ENCODE data around the gene NECAB3.

The NECAB3 gene

DNA sequence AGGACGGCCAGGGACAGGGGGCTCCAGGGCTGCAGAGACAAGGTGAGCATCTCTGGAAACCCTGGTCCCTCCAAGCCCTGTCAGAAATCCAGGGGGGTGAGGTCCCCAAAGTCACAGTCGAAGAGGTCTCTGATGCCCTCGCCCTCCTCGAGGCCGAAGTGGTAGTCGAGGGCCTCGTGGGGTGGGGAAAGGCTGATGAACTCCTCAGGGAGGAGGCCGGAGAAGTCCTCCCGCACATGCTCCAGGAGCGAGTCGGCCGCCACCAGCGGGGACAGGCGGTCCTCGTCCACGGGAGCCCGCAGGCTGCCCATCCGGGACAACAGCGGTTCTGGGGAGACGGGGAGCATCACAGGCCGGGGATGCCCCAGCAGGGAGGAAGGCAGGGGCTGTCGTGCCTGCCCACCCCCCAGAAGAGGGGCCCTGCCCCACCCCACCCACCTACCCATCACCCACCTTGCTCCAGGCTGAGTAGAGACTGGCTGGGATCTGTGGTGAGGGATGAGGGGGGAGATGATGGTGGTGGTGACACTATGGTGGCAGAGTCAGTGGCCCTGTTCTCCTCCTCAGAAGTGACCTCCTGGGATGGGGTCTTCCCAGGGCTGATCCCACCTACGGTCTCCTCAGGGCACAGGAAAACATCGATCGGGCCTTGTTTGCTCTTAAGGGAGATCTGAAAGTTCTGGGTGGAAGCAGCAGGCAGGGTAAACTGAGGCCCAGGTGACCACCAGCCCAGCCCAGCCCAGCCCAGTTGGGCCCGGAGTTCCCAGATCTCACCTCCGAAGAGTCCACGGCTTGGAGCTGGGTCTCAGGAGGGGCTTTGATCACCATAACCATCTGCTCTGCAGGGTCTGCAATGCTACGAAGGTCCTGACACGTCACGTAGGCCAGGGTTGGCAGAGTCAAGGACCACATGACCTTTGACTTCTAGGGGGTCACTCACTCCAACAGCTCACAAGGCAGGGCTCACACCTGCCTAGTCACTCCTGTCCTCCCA, 2.7 kb upstream of the NECAB3 start:
- no peak for DNase-seq

DNA sequence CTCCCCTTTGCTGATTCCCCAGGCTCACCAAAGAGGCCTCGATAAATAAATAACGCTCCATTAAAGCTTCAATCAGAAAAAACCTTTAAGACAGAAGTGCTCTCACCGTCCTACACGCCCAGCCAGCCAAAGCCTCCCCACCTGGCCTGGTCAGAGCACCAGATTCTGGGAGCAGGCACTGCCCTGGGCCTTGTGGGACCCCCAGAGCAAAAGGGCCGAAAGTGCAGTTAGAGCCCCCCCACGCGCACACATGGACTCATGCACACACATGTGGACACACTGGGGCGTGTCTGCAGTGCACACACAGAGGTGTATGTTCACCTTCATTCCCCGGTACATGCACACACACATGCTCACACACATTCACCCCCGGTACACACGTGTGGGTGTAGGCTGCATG, 1.9 kb upstream of the NECAB3 start:
- no peak for DNase-seq

DNA sequence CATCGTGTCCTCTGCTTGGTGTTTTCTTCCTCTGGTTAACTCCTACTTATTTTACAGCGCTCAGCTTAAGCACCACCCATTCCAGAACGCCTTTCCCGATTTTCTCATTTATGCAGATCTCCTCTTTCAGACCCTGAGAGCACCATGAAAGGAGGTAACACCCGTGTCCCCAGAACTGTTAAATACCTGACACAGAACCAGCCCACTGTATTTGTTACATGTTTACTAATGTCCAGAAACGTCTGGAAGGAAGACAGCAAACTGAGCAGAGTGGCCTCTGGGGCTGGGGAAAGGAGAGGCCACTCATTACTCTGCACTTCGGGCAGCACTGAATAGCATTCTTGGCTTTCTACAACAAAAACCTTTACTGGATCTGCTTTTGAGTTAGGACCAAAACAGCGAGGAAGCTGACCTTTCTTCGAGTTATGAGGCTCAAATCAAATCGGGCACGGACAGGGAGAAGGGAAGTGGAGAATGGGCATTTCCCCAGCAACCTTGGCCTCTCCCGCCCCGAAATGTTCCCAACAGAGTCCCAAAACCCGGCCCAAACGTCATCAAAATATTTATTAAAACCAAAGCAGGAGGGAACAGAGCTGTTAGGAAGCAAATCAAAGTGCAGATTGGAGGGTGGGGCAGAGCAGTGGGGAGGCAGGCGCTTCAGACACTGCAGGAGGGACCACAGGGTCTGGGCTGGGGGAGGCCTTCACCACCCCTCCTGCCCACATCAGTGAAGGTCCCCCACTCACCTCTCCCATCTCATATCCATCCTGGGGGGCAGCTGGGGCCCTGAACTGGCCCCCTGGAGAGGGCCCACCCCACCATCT, 1.1 kb upstream of the NECAB3 start:
- no peak for DNase-seq

DNA sequence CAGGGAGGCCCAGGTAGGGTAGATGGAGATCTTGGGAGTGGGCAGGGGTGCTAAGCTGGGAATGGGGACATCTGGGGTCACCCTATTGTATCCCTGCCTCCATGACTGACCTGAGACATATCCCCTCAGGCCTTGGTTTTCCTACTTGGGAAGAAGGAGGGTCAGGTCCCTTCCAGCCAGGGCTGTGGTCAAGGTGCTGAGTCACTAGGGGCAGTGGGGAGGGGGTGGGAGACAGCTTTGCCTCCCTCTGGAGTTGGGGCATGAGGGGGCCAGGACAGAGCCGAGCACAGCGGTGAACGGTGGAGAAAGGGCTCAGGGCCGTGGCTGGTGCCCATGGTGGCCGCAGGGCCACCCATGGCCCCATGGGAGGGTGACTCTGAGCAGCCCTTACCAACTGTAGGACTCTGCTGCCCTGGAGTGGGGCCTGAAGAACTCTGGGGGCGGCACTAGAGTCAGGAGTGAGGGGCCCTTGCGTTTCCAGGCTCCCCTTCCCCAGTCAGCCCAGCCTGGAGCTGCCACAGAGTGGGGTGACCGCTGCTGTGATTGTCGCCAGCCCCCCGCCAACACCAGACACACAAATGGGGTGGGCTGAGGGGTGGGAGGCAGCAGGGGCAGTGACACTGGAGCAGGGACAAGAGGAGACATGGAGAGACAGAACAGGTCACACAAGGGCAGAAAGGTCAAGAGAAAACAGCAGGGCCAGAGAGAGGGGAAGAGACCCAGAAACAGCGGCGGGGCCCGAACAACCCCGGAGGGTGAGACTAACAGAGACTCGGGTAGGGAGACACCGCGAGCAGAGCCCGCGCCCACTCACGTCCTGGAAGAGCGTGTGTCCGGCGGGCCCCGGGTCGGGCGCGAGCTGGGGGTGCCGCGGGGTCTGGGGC, 576 bp downstream of the NECAB3 start:
- DNase-seq = no peak

DNA sequence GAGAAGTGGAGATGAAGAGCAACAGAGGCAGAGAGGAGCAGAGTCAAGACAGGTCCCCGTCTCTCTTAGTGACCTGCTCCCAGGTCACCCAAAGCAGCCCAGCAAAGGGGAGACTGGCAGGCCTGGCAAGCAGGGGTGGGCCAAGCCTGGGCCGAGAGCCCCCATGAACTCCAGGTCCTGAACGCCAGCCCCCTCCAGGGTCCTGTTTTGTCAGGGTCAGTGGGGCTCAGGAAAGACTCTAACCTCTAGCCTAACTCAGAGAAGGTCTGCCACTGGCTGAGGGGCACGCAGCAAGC, 1.2 kb downstream of the NECAB3 start:
- DNase-seq = no peak

DNA sequence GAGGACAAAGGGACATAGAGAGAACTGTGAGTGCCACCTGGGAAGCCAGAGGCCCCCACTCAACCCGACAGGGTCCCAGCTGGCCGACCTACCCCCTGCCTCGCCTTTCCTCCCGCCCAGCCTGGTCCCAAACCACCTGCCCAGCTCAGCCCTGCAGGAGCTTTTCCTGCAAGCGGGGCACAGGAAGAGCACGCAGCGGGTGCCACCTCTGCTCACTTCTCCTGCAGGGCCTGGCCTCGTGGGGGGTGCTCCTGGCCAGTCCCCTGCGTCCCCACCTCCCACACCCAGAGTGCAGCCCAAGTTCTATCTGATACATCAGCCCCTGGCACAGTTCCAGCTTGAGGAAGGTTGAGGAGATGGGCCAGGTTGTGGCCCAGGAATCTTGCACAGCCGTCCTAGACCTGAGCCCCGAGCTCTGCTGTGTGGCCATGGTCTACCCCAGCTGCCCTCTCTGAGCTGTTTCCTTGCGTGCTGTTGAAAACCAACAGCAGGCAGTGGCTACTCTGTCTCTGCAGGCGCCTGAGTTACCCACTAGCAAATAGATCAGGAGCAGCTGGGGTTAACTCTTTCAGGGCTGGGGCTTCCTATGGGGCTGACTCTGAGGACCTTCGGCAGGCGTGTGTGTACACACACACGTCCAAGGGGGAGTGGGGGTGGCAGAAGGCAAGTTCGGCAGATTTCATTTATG, 1.7 kb downstream of the NECAB3 start:
- no peak for DNase-seq

DNA sequence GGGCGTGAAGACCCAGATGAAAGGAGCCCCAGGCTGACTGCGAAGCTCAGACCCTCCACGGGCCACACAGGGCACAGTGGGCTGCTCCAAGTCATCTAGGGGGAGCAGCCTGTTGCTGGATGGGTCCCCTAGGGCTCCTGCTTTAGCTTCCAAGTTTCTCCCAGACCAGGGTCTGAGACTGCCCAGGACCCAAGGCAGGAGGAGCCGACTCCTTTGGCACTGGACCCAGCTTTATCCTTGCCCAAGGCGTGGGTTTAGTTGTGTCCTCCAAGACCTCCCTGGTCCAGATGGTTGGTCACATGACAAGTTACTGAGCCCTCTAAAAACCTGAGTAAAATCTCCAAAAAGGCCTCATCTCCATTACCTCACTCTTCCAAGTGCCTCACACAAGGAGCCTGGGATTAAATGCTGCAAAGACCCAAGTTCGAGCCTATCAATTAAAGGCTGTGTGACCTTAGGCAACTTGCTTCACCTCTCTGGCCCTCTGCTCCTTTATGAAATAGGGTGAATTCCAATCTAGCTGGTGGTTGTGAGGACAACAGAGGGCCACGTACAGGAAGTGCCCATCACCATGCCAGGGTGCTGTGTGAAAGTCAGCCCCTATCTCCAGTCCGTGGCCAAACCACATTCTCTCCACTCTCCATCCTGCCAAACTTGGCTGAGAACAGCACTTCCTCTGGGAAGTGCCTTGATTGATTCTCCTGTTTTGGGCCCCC, 2.5 kb downstream of the NECAB3 start:
- no peak for DNase-seq

DNA sequence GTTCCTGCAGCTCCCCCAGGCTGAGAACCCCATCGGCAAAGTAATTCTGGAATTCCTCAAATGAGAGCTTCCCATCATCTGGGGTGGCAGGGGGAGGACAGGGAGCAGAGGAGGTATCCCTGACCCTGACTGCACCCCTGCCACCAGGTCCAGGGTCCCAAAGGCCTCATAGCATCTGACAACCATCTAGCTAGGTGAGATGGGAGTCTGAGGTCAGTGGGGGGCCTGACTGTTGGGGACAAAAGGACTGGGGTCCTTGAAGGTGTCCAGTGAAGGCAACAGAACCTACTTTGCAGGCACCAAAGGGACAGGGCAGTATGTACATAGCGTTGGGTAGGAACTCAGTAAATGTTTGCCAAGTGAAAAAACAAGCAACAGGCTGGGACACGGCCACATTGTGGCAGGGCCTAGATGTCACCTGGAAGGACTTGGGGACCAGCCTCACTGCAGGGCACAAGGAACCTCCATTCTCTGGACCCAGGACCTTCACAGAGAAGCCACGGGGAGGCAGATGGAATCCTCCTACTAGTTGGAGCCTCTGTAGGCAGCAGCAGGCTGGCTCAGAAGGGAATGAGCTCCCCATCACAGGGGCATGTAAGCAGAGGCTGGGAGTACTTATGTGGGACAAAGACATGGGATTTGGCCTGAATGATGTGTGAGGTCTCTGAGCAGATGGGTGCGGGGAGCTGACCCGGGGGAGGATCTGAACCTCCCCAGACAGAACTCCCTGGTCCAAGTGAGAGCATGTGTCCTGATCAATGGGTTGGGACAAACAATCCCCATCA, 3.3 kb downstream of the NECAB3 start:
- DNase-seq = no peak

DNA sequence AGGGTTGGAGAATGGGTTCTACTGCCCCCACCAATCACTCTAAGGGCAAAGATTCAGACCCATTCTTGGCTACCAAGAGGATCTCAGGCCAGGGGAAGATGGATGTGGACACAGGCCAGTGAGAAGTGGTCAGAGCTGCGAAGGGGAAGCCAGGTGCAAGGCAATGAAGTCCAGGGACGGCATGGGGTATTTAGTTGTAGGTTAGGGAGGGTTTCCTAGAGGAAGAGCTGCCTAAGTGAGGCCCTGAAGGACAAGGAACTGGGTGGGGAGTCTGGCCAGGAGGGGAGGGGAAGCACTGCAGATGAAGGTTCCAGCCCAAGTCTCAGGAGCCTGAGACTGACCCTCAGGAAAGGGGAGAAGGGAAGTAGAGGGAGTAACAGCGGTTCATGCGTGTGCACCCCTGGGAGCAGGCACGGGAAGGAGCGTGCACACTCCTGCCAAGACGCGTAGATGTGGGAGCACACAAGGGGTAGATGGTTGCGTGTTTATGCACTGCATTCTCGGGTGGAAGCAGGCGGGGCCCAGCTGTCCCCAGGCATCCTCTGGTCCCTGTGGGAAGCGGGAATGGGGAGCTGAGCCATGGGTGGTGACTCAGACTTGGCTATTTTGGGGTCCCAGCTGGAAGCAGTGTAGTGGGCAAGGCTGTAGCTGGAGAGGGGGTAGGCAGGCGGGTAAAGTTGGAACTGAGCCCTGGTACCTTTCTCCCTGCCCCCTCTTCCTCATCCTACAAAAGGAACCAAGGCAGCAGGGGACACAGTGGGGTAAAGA, 4.2 kb downstream of the NECAB3 start:
- no peak for DNase-seq

DNA sequence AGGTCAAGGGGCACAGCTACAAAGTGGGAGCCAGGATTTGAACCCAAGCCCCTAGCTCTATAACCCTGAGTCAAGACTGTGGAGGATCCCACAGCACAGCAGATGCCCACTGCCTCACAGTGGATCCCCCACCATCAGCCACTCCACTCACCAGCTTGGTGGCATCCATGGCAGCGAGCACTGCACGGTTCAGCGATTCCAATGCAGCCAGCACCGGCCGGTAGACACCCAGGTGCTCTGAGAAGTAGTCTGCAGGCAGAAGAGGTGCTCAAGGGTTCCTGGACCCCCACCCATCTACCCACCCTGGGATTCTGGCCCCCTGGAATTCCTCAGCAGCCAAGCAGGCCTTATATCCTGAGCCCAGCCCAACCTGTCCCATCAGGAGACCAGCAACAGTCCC, 5.0 kb downstream of the NECAB3 start:
- no peak for DNase-seq

DNA sequence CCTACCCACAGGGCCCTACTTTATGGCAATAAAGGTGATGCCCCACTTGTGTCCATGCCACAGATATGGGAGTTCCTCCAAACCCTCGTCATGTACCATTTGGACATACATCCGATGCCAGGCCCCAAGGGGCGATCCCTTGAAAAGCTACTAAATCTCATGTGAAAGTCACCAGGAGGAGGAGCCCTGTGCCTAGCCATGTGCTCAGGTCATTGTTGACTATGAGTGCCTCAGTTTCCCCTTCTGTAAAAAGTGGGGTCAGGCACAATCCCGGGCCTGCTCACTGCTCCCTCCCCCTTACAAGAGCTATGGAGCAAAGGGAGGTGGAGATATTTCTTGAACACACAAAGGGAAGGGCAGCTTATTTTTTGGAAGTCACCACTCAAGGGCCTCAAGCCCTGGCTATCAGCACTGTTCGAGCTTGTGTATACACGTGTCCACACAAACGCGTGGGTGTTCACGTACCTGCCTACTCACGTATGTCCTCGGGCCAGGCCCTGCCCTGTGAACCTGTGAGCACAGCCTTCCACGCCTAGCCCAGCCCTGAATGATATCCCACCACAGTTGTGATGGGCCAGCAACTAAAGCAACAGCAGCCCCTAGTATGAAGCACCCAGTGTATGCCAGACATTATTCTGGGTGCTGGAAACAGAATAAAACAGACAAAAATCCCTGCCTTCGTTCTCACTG, 5.6 kb downstream of the NECAB3 start:
- DNase-seq = no peak

DNA sequence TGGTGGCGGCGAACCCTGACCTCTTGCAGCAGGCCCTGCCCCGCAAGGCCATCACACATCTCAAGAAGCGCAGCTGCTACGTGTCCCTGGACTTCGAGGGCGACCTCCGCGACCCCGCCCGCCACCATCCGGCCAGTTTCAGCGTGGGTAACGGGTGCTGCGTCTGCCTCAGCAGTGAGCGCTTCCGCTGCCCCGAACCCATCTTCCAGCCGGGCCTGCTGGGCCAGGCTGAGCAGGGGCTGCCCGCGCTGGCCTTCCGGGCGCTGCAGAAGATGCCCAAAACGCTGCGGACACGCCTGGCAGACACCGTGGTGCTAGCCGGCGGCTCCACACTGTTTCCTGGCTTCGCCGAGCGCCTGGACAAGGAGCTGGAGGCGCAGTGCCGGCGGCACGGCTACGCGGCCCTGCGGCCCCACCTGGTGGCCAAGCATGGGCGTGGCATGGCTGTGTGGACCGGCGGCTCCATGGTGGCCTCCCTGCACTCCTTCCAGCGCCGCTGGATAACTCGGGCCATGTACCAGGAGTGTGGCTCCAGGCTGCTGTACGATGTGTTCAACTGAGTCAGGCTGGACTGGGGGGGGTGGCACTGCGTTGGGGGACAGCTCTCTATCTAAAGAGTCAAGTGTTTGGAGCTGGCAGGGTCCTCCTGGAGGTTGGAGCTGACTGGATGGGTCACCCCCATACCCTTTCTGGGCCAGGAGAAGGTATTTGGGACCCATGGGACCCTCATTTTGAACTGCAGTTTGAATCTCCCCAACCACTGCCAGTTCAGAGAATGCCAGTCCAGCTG, 6.4 kb downstream of the NECAB3 start:
- DNase-seq = peak; percentile 36

DNA sequence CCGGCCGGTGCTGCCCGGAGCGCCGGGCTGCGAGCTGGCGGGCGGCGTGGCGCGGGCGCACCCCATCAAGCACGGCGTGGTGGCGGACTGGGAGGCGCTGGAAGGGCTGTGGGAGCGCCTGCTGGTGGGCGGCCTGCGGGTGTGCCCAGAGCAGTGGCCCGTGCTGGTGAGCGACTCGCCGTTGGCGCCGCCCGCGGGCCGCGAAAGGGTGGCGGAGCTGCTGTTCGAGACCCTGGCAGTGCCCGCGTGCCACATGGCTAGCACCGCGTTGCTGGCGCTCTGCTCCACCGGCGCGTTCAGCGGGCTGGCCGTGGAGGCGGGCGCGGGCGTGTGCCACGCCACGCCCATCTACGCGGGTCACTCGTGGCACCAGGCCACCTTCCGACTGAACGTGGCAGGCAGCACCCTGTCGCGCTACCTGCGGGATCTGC, 7.0 kb downstream of the NECAB3 start:
- DNase-seq = no peak

DNA sequence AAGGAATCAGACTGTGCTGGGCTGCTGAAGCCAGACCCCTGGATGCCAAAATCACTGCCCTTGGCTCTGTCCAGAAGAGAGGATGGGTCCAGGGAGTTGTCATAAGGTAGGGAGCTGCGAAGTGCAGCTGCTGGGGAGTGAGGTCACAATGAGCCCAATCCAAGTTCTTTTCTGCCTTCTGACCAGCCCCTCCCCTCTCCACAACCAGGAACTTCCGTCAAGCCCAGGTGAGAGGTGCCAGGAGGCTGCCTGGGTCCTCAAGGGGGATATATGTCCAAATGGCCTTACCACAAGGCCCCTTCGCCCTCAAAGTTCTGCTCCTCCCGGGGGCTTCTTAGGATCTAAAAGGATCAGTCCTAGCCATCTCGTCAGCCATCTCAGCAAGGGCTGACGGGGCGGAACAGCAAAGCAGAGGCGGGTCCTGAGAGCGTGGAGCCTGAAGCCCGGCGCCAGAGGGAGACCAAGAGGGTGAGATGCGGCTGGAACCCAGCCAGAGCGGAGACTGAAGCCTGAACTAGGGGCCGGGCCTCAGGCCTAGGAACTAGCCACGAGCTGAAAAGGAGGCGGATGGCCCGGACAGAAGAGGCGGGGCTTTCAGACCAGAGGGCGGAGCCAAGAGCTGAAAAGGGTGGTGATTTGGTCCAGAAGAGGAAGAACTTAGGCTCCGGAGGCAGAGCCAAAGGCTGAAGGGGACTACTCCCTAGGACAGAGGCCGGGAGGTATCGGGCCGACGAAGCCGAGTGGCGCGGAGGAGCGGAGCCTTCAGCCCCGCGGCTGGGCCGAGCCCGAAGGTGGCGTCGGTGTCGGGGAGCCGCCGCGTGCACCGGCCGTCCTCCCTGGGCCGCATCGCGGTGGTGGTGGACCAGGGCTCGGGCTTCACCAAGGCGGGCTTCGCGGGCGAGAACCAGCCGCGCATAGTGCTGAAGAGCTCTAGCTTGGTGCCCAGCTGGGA, 7.7 kb downstream of the NECAB3 start, which contains the start of gene ACTL10:
ACTL10 (plus strand) TSS at position 651 of the 952 bp plus-strand sequence. CDS start 555 bp downstream, outside the sequence.
- DNase-seq = peak; percentile 57

DNA sequence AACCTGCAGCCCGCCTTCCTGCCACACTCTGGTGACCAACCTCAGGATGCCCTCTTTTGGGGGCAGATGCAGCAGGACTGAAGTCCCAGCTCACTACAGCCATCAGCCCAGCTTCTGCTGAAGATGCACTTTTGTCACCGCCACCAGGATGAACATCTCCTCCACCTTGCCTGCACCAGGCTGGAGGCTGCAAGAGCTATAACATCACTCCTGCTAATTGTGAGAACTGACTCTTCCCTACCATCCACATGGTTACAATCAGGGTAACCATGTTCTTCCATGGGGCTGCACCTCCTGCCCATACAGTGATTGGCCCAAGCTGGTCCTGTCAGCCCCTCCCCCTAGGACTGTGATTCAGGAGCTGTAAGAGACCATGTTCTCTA, 9.5 kb downstream of the NECAB3 start:
- no peak for DNase-seq

DNA sequence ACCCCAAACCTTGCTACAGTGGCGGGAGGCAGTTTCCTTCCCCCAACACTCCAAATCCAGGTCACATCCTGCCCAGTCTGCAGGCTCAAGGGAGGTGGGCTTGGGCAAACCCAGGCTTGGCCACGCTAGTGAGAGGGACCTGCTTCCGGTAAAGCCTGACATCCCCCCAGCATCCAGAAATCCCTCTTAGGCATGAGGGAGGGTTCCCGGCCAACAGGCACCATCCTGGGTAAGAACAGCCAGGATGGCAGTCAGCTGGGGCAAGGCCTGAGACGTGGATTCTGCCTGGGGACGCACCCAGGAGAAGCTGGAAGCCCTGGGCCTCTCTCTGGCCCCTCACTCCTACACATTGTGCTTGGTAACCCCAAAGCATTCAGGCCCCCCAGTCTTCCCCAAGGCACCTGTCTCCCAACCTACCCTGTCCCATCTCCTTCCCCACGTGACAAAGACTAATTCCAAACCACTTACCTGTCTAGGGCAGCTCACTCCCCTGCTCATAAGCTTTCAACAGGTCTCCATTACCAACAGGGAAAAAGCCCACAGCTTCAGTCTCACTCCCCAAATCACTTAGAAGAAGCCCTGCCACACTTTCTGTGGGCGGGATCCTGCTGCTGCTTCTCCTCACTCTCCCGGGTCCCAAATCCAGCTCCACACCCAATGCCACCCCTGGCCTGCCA, 10.0 kb downstream of the NECAB3 start:
- DNase-seq = no peak
